Activated CD8-positive, alpha-beta memory T cell treated with anti-CD3 and anti-CD28 coated beads, Interleukin-2, amount 50 U/mL, for 24 hours (primary cell): ENCODE data around the gene RIBC2.
"Not testable (repeated sequence)": the region's sequence is repeated elsewhere in the genome, so short reads cannot be mapped to it uniquely, and the experiment has no call there.

Experiments
- DNase-seq: peaks from one replicate; pipeline ENCODE4 v3.0.0-alpha.2; 2020; ENCODE audit errors: extremely low read depth

Gene RIBC2

GRCh38 chr22:45449442-45449841 lies 35.9 kb downstream of the RIBC2 start:
- not testable (repeated sequence) for DNase-seq

- no peak for DNase-seq
Observed at GRCh38 chr22:45450101-45450785, 36.8 kb downstream of the RIBC2 start.

- DNase-seq: no peak
Observed at GRCh38 chr22:45450921-45451651, 37.6 kb downstream of the RIBC2 start.

- DNase-seq: no peak
Observed at GRCh38 chr22:45451972-45452371, 38.5 kb downstream of the RIBC2 start.

- DNase-seq: no peak
Observed at GRCh38 chr22:45452565-45453379, 39.3 kb downstream of the RIBC2 start.

GRCh38 chr22:45453764-45454163 lies 40.3 kb downstream of the RIBC2 start:
- no peak for DNase-seq

GRCh38 chr22:45454275-45454674 lies 40.8 kb downstream of the RIBC2 start:
- DNase-seq: no peak

GRCh38 chr22:45455212-45455611 lies 41.7 kb downstream of the RIBC2 start:
- no peak for DNase-seq

- DNase-seq: no peak
Observed at GRCh38 chr22:45455621-45456020, 42.1 kb downstream of the RIBC2 start.

- no peak for DNase-seq
Observed at GRCh38 chr22:45456811-45457210, 43.3 kb downstream of the RIBC2 start.

- DNase-seq: no peak
Observed at GRCh38 chr22:45458532-45458931, 45.0 kb downstream of the RIBC2 start.

- DNase-seq: no peak
Observed at GRCh38 chr22:45459235-45459634, 45.7 kb downstream of the RIBC2 start.

GRCh38 chr22:45460288-45461109 lies 47.0 kb downstream of the RIBC2 start:
- no peak for DNase-seq

GRCh38 chr22:45462034-45462655 lies 48.7 kb downstream of the RIBC2 start:
- DNase-seq: no peak

GRCh38 chr22:45463691-45464090 lies 50.2 kb downstream of the RIBC2 start:
- DNase-seq: not testable (repeated sequence)

GRCh38 chr22:45465633-45466032 lies 52.1 kb downstream of the RIBC2 start:
- DNase-seq: no peak

GRCh38 chr22:45468872-45469271 lies 55.4 kb downstream of the RIBC2 start:
- DNase-seq: no peak

GRCh38 chr22:45469281-45470073 lies 56.0 kb downstream of the RIBC2 start:
- no peak for DNase-seq

- DNase-seq: no peak
Observed at GRCh38 chr22:45470871-45471270, 57.4 kb downstream of the RIBC2 start.

- DNase-seq: no peak
Observed at GRCh38 chr22:45472426-45472825, 58.9 kb downstream of the RIBC2 start.
